ENCODE measurements around the gene DUSP16.
"Not testable (repeated sequence)": the region's sequence is repeated elsewhere in the genome, so short reads cannot be mapped to it uniquely, and the experiment has no call there.

The DUSP16 gene

DNA sequence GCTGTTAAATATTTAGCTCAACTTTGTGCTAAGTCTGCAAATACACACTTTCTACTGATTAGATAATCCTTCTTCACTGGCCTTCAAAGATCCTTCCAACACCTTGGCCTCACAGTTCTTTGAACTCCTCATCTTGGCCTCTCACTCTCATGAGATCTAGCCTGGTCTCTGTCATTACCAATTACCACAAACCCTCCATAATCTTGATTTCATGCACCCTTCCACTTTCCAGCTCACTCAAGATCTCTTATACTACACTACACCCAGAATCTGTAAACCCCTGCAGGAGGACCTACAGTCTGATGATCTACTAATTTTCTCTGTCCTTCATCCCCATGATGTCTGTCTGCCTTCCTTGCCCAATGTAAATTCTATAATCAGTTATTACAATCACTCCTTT lies 71.1 kb downstream of the DUSP16 start:
- no peak for DNase-seq

DNA sequence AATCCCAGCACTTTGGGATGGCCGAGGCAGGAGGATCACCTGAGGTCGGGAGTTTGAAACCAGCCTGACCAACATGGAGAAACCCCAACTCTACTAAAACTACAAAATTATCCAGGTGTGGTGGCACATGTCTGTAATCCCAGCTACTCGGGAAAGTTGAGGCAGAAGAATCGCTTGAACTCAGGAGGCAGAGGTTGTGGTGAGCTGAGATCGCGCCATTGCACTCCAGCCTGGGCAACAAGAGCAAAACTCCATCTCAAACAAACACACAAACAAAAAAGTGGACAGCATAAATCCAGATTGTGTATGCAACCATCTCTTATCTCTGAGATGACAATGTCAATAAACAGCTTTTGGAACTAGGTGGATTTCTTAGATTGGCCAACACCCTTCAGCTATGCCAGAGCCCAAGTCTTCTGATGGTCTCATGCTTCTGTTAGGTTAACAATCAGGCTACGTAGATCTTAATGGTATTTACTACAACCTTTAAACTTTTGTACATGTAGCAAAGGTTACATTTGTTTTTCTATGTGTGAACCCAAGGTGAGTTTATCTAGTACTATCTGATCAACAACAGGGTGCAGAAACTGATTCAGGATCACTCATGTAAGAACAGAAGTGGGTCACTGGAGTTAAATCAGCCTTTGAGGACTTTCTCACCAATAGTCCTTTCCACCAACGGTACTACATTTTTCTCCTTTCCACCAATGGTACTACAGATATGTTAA lies 73.7 kb downstream of the DUSP16 start:
- DNase-seq = no peak

DNA sequence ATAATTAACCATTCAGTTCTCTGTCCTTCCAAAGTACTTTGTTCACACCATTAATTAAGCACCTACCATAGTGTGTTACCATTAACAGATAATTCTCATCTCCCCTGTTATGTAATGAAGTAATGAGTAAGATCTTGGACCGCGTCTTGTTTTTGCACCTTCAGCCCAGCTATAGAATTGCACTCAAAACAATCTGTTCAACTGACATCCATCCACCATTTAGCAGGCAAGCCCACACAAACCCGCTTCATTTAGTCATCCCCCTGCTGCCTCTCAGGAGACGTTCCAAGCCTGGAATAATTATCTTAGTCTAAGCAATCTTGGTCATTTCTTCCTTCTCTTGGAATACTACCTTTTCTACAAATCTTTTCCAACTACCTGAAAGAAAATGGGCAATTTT lies 74.4 kb downstream of the DUSP16 start:
- no peak for DNase-seq

- no peak for DNase-seq
Observed at GRCh38 chr12:12487490-12487889, 75.2 kb downstream of the DUSP16 start.

- no peak for DNase-seq
Observed at GRCh38 chr12:12486661-12487240, 75.9 kb downstream of the DUSP16 start.

DNA sequence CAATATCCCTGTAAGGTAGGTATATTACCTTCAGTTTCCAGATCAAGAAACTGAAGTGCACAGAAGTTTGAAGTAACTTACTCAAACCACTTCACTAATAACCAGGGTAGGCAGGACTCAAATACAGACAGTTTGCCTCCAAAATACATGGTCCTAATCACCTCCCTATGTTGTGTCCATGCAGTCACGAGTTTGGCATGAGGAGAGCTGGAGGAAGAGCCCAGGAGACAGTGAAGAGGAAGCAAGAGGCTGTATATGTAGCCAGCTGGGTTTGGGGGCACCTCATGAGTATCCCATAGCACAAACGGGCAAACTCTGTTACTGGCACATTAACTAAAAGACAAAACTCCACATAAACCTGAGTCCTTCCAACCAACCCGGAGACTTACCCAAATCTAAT lies 79.2 kb downstream of the DUSP16 start:
- DNase-seq = no peak

GRCh38 chr12:12482959-12483358 lies 79.7 kb downstream of the DUSP16 start:
- DNase-seq = no peak

- DNase-seq = no peak
Observed at GRCh38 chr12:12482150-12482761, 80.4 kb downstream of the DUSP16 start.

DNA sequence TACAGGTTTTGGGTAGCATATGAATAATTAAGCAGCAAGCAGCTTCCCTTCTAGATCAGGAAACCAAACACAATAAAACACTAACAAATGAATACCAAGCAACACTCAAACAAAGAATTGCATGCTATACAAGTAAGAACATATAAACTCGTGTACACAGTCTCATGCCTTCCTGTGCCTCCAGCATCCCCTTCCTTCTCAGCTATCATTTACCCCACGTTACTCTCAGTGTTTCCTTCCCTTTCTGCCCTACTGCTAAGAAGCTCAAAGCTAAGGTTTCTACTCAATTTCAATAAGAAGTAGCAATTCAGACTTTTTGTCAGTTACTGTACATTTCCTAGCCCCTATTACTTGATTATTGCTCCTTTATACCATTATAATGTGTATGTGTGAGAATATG lies 81.0 kb downstream of the DUSP16 start:
- no peak for DNase-seq

DNA sequence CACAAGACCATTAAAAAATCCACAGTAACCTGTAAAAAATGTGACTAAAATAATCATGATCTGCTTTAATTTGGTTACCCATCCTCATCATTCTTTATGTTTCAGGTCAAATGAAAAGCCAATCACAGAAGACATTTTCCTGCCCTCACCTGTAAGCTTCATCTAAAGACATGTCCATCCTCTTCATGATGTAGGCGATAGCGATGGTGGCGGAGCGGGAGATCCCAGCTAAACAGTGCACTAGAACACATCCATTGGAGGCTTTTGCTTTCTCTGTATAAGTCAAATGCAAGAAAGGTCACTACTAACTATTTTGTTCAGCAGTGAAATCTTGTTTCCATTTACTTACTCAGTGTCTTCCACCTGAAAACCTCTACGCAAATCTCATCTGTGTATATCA lies 82.6 kb downstream of the DUSP16 start:
- no peak for DNase-seq

GRCh38 chr12:12477532-12477890 lies 85.2 kb downstream of the DUSP16 start:
- no peak for DNase-seq

- no peak for DNase-seq
Observed at GRCh38 chr12:12476857-12477531, 85.7 kb downstream of the DUSP16 start.

- no peak for DNase-seq
Observed at GRCh38 chr12:12474931-12475795, 87.5 kb downstream of the DUSP16 start.

DNA sequence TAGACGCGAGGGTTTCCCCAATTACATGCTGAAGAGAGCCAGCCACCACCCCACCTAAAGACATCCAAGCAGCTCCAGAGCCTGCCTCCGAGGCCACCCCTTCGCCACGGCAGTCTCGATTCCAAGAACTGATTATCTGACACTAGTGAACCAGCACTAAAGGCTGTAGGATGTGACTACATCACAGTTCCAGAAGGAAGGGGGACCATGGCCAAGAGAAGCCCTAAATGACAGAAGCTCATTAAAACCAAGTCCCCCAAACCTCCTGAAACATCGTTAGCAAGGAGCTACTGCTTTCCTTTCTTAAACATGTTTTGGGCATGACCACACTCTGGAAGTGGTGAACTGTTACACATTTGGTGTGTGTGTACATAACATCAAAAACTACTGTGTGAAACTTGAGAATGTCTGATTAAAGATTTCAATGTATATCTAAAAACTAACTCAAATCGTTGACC lies 88.2 kb downstream of the DUSP16 start:
- no peak for DNase-seq

DNA sequence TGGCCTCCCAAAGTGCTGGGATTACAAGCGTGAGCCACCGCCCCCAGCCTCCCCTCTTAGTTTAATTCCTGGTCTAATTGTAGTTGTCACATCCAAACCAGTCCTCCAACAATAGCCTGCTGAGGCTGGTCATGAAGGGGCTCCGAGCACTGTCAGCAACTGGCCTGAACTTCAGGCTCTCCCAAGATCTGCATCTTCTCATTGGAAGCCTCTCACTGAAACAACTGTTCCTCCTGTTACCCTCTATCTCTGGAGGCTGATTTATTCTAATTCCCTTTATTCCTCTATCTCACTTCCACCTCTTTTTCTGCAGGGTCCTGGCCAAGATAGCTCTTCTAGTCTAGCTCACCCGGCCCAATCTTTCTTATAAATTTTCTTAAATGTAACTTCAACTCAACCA lies 89.4 kb downstream of the DUSP16 start:
- no peak for DNase-seq

- not testable (repeated sequence) for DNase-seq
Observed at GRCh38 chr12:12471982-12472961, 90.4 kb downstream of the DUSP16 start.

DNA sequence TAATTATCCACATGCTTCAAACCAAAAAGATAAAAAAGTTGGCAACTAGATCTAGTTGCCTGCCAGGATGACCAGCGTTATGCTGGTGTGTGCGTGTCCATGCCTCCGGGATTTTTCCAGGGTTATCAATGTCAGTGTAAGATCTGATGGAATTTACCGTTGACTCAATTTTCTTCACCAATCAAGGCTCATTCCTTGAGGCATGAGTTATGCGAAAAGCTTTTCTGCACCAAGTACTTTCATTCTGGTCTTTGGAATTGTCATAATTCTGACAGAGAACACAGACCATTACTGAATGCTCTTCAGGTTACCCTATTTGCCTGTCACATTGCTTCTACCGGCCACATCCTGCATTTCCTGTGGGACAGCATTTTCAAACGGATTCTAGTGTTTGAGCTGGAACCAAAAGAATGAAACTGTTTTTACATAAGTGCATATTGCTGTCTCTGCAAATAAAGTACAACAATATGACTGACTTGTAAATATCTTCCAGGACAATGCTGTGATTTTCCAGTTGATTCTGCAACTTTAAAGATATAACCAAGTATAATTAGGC lies 91.8 kb downstream of the DUSP16 start:
- DNase-seq = no peak

GRCh38 chr12:12469386-12469785 lies 93.3 kb downstream of the DUSP16 start:
- DNase-seq = no peak

- no peak for DNase-seq
Observed at GRCh38 chr12:12468575-12468974, 94.1 kb downstream of the DUSP16 start.

DNA sequence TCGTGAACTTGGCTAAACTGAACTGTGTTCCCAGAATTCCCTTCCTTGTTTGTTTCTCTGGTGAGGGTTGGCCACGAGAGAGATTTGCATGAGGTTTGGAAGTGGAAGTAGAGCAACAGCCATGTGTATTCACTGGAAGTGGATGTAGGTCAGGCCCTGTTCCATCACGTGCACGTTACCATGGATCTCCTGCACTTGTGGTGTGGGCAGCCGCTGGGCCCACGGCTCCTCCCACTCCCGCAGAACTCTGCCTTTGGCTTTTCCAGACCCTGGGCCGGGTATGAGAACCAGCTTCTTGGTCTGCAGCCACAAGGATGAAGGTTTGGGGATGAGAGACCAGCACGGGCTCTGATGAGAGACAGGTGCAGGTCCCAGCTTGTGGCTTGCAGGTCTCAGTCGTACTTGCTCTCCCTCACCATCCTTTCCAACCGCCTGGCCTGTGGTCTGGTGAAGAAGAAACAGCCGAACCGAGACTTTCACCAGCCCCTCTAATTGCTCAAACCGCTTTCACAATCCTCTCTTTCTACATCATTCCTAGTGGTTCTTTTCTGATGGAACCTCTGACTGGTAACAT lies 94.9 kb downstream of the DUSP16 start:
- no peak for DNase-seq

- DNase-seq = no peak
Observed at GRCh38 chr12:12467264-12467663, 95.4 kb downstream of the DUSP16 start.
